WERI-Rb-1 (cell line): ENCODE data around the gene EFCAB14.
"Not testable (repeated sequence)": the region's sequence is repeated elsewhere in the genome, so short reads cannot be mapped to it uniquely, and the experiment has no call there.

Experiments
- DNase-seq: peaks from one replicate; pipeline ENCODE4 v3.0.0-alpha.2; 2020
- H3K27ac ChIP-seq: fragments of 250-450 bp; sonication (Bioruptor Pico); 2 replicates; pipeline ENCODE4 v1.5.1; 2020; ENCODE audit warnings: mild to moderate bottlenecking, moderate library complexity
- H3K27me3 ChIP-seq: fragments of 250-450 bp; sonication (Bioruptor Pico); 2 replicates; pipeline ENCODE4 v1.5.1; 2021; ENCODE audit warnings: mild to moderate bottlenecking, low read depth, moderate library complexity; ENCODE audit not compliant: insufficient read depth, severe bottlenecking
- H3K36me3 ChIP-seq: fragments of 250-450 bp; sonication (Bioruptor Pico); 2 replicates; pipeline ENCODE4 v1.5.1; 2020; ENCODE audit warnings: mild to moderate bottlenecking, moderate library complexity
- H3K4me3 ChIP-seq: 2 replicates; pipeline ENCODE4 v1.5.1; 2011; ENCODE audit warnings: low read depth, mild to moderate bottlenecking, control low read depth, low read length
- H3K9me3 ChIP-seq: fragments of 250-450 bp; sonication (Bioruptor Pico); 2 replicates; pipeline ENCODE4 v1.5.1; 2021; ENCODE audit warnings: mild to moderate bottlenecking, moderate library complexity; ENCODE audit not compliant: severe bottlenecking
- TF ChIP-seq, protein P1 (sequence below): IDR thresholded peaks from 2 replicates; pipeline ENCODE4 v1.5.1; 2011; ENCODE audit warnings: low read depth, mild to moderate bottlenecking, control low read depth, inconsistent platforms, low read length

The EFCAB14 gene

DNA sequence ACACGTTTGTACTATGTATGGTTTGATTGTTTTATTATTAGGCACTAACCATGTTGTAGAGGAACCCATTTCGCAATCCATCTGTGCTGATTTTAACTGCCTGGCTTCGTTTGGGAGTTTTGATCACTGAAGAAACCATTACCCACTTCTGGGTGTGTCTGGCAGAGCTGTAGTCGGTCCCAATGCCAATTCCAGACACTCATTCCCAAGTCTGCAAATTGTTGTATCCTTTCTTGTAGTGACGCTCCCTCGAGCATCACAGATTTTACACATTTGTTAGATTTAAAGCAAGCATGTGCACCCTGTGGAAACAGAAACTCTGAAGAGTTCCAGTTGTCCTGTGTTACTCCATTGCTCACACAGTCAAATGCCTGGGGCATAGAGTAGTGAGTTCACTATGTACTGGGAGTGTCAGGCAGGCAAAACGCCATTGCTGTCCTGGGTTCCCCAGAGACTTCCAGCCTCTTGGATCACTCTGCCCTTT is 31.0 kb upstream of the EFCAB14 start:
- H3K4me3 ChIP-seq = no peak overlapping the region
- TF ChIP-seq, protein P1, sequence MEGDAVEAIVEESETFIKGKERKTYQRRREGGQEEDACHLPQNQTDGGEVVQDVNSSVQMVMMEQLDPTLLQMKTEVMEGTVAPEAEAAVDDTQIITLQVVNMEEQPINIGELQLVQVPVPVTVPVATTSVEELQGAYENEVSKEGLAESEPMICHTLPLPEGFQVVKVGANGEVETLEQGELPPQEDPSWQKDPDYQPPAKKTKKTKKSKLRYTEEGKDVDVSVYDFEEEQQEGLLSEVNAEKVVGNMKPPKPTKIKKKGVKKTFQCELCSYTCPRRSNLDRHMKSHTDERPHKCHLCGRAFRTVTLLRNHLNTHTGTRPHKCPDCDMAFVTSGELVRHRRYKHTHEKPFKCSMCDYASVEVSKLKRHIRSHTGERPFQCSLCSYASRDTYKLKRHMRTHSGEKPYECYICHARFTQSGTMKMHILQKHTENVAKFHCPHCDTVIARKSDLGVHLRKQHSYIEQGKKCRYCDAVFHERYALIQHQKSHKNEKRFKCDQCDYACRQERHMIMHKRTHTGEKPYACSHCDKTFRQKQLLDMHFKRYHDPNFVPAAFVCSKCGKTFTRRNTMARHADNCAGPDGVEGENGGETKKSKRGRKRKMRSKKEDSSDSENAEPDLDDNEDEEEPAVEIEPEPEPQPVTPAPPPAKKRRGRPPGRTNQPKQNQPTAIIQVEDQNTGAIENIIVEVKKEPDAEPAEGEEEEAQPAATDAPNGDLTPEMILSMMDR = no peak
- DNase-seq = no peak
- H3K36me3 ChIP-seq = no peaks in the 10 kb centered on the region
- no peak overlapping the region for H3K27ac ChIP-seq
- H3K9me3 ChIP-seq = no peaks in the 10 kb centered on the region
- no peaks in the 10 kb centered on the region for H3K27me3 ChIP-seq

DNA sequence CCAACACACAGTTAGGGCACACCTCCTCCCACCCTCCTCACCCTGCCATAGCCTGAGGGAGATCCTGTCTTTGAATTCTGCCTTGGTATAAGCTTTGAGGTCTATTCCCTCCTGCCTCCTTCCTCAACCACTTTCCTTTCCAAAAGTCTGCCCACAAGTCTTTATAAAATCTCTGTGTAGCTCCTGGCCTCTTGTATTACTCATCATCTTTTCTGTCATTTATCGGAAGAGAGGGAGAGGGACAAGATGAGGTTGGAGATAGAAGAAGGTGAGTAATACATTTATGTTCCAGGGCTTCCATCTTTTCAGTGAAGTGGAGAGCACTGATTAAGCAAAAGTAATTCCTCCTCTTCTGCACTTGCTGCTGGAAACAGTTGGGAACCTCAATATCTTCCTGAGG is 30.5 kb upstream of the EFCAB14 start:
- H3K36me3 ChIP-seq = no peaks in the 10 kb centered on the region
- TF ChIP-seq, protein P1 = no peak
- H3K4me3 ChIP-seq = no peak overlapping the region
- no peak overlapping the region for H3K27ac ChIP-seq
- no peaks in the 10 kb centered on the region for H3K27me3 ChIP-seq
- no peak for DNase-seq
- H3K9me3 ChIP-seq = no peaks in the 10 kb centered on the region

DNA sequence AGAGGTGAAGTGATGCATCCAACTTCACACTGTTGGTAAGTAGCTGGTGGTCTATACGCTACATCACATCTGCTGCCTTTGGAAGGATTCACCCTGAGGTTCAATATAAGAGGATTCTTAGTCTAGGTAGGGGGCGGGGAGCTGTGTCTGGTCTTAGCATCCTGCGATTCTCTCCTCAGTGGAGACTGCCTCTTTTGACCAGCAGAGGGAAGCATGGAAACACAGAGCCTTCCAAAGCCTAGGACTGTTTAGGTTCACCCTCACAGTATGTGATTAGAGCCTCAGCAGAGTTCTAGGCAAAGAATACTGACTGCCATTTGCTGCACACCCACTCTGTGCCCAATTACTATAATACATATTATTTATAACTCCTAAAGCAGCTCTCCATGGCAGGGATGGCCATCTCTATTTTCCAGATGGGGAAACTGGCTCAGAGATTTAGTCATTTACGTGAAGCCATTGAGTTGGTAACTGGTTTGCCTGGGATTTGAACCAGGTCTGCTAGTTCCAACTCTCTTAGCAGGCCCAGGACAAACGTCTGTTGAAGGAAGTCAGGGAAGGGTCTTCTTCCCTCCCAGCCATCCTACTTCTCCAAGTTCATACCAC is 28.9 kb upstream of the EFCAB14 start:
- no peaks in the 10 kb centered on the region for H3K9me3 ChIP-seq
- H3K36me3 ChIP-seq = no peaks in the 10 kb centered on the region
- no peak overlapping the region for H3K27ac ChIP-seq
- H3K4me3 ChIP-seq = no peak overlapping the region
- peak; percentile 85 for DNase-seq
- no peaks in the 10 kb centered on the region for H3K27me3 ChIP-seq
- TF ChIP-seq, protein P1 = peak; percentile 84

DNA sequence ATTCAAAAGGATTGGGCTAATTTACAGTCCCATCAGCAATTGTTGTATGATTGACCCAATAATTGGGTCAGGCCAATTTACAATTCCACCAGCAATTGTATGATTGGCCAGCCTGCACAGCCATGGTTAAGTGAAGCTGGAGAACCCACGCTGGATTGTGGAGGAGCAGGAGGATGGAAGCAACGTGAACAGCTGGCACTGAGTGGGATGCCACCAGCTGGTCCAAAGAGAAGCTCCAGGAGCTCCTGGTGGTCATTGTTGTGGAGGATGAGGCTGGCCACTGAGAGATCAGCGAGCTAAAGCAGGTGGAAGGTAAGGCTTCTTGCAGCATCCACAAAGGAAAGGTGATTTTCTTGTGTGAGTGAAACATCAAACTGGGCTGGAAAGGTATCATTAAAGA is 23.2 kb upstream of the EFCAB14 start:
- Histone ChIP-seq H3K27me3 (no peaks in the 10 kb centered on the region), H3K36me3 (no peaks in the 10 kb centered on the region), H3K27ac (no peak overlapping the region), H3K9me3 (no peaks in the 10 kb centered on the region), H3K4me3 (no peak overlapping the region)
- no peak for DNase-seq
- TF ChIP-seq, protein P1 = no peak

DNA sequence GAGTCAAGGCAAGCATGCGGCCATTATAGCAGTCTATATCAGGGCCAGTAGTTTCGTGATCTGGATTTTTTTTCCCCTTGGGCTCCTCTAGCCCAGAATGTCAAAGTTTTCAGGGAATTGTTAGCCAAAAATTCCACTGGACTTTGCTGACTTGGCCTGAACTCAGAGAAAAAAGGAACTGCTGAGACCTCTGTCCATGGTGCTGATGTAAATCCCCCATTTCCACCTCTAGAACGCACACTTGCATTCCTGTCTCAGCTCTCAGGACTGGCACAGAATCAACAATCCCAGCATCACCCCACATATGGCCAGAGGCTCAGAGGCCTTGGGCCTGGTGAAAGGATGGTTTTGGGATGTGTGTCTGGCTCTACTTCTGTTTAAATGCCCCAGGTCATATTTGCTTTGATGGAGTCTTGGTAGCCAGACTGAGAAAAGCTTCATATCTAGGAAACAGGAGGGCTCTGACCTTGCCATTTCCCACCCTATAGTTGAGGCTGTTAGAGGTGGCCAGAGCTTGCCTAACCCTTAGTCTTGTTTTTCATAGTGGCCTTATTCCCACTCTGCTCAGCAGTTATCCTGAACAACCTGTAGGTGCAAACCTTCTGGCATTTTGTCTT is 16.9 kb upstream of the EFCAB14 start:
- Histone ChIP-seq H3K9me3 (no peaks in the 10 kb centered on the region), H3K36me3 (no peaks in the 10 kb centered on the region), H3K27ac (no peak overlapping the region), H3K27me3 (no peaks in the 10 kb centered on the region), H3K4me3 (no peak overlapping the region)
- TF ChIP-seq, protein P1 = peak; percentile 60; the same call in 1 of the 2 replicates
- DNase-seq = no peak

DNA sequence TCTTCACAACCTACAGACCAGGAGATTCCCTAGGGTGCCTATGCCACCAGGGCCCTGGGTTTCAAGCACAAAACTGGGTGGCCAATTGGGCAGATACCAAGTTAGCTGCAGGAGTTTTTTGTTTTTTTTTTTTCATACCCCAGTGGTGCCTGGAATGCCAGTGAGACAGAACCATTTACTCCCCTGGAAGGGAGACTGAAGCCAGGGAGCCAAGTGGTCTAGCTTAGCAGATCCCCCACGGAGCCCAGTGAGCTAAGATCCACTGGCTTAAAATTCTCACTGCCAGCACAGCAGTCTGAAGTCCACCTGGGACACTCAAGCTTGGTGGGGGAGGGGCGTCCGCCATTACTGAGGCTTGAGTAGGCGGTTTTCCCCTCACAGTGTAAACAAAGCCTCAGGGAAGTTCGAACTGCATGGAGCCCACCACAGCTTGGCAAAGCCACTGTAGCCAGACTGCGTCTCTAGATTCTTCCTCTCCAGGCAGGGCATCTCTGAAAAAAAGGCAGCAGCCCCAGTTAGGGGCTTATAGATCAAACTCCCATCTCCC is 9.5 kb upstream of the EFCAB14 start:
- DNase-seq = peak; percentile 22
- H3K36me3 ChIP-seq, H3K4me3 ChIP-seq, H3K9me3 ChIP-seq, H3K27ac ChIP-seq, H3K27me3 ChIP-seq: not testable (repeated sequence)
